Left renal pelvis (tissue), 4 donors: ENCODE measurements around the gene RARA. TPM values are rescaled to one million over a fixed set of nuclear protein-coding genes. Genes with fewer than 3 reads are reported as not detected.

Experiments used
- DNase-seq, 4 donors: peaks; one replicate each; pipeline ENCODE4 v3.0.0-alpha.2; 2013; ENCODE audit warnings: low read depth in 4 of 4, low spot score in 3 of 4
- polyA plus RNA-seq, 4 donors: library from polyadenylated mRNA; unstranded; fragments of 120-200 nt; gene quantifications; one replicate each; pipeline ENCODE4 v1.2.1, GENCODE V29; 2013; ENCODE audit not compliant: insufficient read length in 4 of 4

RARA gene
- polyA plus RNA-seq, 4 donors = 35.2 to 60.5 (median 38.6) TPM

- no peak for DNase-seq
These were observed 43.3 kb downstream of the RARA start for GRCh38 chr17:40352237-40352778.

DNA sequence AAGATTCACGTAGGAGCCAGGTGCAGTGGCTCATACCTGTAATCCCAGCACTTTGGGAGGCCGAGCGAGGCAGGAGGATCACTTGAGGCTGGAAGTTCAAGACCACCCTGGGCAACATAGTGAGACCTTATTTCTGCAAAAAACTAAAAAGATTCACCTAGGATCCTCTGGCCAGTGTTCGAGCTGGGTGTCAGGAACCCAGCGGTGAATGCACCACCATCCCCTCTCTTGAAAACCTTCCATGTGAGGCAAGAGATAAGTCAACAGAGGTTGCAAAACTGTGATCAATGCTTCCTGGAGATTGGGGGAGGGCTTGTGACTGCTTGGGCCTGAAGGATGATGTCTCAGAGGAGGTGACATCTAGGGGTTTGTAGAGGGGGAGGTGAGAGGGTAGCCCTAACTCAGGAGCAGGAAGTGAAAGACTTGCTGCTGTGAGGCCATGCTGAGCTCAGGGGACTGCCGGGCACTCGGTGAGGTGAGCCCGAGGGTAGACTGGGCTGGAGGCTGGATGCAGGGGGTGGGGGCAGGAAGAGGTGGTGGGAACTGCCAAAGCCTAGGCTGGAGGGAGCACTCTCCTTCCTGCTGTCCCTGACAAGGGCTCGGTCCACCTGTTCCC is 43.9 kb downstream of the RARA start:
- no peak for DNase-seq

DNA sequence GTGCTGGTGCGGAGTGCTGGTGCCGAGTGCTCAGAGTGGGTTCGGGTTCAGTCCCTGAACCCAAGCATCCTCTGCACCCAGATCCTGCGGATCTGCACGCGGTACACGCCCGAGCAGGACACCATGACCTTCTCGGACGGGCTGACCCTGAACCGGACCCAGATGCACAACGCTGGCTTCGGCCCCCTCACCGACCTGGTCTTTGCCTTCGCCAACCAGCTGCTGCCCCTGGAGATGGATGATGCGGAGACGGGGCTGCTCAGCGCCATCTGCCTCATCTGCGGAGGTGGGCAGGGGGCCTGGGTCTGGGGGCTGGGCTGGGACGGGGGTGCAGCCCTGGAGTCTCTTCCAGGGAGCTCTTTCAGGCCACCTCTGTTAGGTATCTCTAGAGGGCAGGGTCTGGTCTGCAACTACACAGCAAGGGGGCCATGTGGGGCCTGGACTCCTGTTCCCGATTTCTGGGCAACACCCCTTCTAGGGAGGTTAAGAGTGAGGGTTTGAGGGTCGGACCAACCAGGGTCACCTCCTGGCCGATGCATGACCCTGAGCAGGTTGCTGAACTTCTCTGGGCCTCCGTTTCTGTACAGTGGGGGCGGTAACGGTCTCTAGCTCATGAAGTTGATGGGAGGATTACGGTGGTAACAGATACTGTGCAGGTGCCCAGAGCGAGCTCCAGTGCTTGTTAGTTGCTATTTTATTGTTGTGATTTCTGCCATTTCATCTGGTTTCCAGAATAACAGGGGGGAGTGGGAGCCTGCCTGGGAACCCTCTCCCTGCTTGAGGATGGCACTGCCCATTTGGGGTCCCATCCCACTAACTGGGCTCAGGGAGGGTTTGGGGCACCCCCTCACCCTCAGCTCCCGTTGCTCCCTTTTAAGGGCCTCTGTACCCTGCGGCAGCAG is 45.5 kb downstream of the RARA start:
- DNase-seq = no peak

DNA sequence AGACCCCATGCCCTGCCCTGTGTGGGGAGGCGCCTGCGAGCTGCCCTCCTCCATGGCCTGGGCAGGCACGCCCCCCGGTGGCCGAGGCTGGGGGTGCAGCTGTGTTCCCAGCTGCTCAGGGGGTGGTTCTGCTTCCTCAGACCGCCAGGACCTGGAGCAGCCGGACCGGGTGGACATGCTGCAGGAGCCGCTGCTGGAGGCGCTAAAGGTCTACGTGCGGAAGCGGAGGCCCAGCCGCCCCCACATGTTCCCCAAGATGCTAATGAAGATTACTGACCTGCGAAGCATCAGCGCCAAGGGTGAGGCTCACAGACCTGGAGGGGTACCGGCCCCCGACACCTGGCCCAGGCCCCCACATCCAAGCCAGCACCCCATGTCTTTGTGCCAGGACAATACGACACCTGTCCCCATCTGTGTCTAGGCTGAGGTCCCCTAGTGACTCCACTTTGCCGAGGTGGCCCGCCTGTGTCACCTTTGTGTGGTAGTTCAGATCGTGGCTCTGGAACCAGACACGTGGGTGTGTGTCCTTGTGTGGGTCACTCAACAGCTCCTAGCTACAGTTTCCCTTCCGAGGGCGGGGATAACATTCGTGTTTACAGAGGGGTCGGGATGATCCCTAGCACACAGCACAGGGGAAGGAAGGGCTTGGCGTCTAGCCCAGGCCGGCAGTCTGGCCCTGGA is 46.3 kb downstream of the RARA start:
- no peak for DNase-seq

GRCh38 chr17:40355804-40356758 is 47.1 kb downstream of the RARA start:
- no peak for DNase-seq

GRCh38 chr17:40356990-40357881 is 48.3 kb downstream of the RARA start:
- no peak for DNase-seq

DNA sequence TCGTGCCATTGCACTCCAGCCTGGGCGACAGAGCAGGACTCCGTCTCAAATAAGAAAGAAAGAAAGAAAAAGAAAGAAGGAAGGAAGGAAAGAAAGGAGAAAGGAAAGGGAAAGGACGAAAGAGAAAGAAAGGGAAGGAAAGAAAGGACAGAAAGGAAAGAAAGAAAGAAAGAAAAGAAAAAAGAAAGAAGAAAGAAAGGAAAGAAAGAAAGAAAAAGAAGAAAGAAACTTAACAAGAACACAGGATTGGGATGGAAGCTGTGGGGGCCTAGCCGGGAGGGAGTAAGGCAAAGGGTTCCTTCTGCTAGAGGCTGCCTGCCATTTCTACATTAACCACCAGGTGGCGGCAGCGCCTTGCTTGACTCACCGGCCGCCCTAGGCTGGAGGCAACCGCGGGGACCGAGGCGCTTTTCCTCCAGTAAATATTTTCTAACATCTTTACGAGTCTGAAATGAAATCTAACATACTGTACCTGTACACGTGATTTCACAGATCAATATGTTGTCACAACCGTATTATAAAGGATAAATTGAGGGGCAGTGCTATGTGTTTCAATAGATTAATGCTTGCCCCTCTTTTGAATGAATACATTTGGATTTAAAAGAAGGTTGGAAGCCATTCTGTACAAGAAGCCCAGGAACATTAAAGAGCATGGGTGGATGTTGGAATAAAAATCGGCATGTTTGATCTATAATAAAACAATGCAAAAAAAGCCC is 49.5 kb downstream of the RARA start:
- DNase-seq = peak in 1 of 4 donors; percentile 76

- DNase-seq = no peak
These were observed 51.1 kb downstream of the RARA start for GRCh38 chr17:40360091-40360490.

DNA sequence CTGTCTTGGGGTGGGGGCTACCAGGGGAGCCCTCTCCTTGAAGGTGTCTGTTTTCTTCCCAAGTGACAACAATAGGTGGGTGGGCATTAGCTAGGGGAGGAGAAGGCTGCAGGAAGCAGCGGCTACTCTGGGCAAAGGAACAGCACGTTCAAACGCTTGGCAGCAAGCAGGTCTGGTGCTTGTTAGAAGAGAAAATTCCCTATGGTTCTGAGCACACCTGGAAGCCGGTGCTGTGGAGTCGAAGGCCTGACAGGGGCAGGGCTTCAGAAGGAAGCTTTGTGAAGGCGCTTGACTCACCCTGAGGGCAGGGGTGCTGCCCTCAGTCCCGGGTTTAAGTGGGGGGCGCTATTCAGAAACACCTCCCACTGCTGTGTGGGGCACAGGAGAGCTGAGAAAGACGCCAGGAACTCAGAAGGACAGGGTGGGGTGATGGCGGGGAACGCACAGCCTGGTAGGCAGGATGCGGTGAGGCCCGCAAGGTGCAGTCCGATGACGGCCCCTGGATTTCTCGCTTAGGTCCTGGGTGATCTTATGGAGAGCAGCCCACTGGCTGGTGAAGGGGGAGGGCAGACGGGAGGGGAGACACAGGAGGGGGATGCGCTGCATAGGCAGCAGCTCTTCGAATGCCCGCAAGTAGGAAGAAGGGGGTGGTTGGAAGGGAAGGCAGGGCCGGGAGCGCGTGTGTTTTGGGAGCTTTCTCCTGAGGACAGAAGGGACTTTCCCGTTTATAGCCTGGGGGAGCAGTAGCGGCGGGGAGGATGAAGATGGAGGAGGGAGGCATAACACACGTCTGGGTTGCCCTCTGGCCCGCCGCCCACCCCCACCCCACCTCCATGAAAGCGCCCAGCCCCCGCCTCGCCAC is 52.3 kb downstream of the RARA start:
- DNase-seq = no peak

GRCh38 chr17:40361925-40362695 is 53.1 kb downstream of the RARA start:
- no peak for DNase-seq

- no peak for DNase-seq
These were observed 53.7 kb downstream of the RARA start for GRCh38 chr17:40362696-40363110.

GRCh38 chr17:40363111-40363827 is 54.3 kb downstream of the RARA start:
- no peak for DNase-seq

DNA sequence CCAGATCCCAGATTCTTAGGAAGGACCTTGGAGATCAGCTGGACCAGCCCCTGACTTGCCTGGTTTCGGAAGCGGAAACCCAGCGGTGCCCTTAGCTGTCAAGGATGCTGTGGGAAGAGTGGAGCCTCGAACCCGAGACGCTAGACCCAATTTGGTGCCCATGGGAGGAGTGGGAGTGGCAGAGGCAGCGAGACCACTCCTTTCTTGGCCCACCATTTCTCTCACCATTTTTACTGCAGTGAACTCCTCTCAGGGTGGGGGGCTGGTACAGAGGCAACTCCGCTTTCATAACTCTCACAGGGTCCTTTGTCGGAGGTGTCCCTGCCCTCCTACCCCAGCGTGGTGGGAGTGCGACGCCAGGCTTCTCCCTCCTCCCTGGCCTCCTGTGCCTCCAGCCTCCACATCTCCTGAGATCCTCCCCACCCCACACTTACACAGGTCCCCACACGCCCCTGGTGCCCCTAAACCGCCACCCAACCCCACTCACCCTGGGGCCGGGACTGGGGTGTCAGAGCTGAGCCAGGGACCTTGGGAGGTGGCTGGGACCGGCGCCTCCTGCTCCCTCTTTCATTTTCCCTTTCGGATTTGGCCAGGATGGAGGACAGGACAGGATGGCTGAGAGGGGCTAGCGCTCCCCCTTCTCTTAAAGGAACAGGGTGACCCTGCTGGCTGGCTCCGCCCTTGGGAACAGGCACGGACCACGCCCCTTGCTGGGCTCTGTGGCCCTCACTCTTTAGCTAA is 55.3 kb downstream of the RARA start, which contains the start of gene GJD3:
GJD3 (minus strand) TSS at position 617 of the 741 bp plus-strand sequence. CDS start 922 bp downstream, outside the sequence.
- no peak for DNase-seq

GRCh38 chr17:40364906-40365305 is 55.9 kb downstream of the RARA start:
- no peak for DNase-seq
